Naive thymus-derived CD4-positive, alpha-beta T cell (primary cell): ENCODE results near the gene DNAH2. TPM values are rescaled to one million over a fixed set of nuclear protein-coding genes. Genes with fewer than 3 reads are reported as not detected.

Source experiments
- ATAC-seq: fragments of 150-1000 bp; cut with Tn5 transposase; 2 replicates; pipeline ENCODE4 v1.10.0; 2021; ENCODE audit warnings: mild to moderate bottlenecking, moderate library complexity
- CTCF ChIA-PET: fragments of 350-600 bp; sonication (Branson Sonifier 250); formaldehyde crosslinking; loops from one replicate; lab custom pipeline; 2021; ENCODE audit warnings: antibody characterized with exemption; lab: Charles Lee
- POLR2A ChIA-PET: fragments of 350-600 bp; sonication (Branson Sonifier 250); formaldehyde crosslinking; loops from one replicate; lab custom pipeline; 2021; ENCODE audit warnings: antibody characterized with exemption, inconsistent platforms; lab: Charles Lee
- DNase-seq, 9 donors: peaks; one replicate each; pipeline versions ENCODE4 v3.0.0 to v3.0.0-alpha.2; 2020 to 2022; ENCODE audit warnings: mixed read lengths in 1 of 9
- H3K27ac ChIP-seq: one replicate; pipeline ENCODE4 v1.7.0; 2013; ENCODE audit warnings: mild to moderate bottlenecking, low read depth, low read length, moderate library complexity
- H3K27me3 ChIP-seq, 2 donors: one replicate each; pipeline ENCODE4 v1.7.0; 2013; ENCODE audit warnings: low read length in 2 of 2, mild to moderate bottlenecking in 2 of 2, moderate library complexity in 2 of 2; ENCODE audit not compliant: control insufficient read depth in 2 of 2, insufficient read depth in 2 of 2
- H3K36me3 ChIP-seq, 3 experiments: 1 replicate in 2 of 3; 2 replicates in 1 of 3; pipeline ENCODE4 v1.7.0; 2013; ENCODE audit warnings: low read length in 3 of 3, mild to moderate bottlenecking in 3 of 3, moderate library complexity in 1 of 3; ENCODE audit not compliant: insufficient read depth in 3 of 3, control insufficient read depth in 2 of 3
- H3K4me1 ChIP-seq, 2 donors: one replicate each; pipeline ENCODE4 v1.7.0; 2013; ENCODE audit warnings: low read length in 2 of 2, mild to moderate bottlenecking in 2 of 2, moderate library complexity in 1 of 2; ENCODE audit not compliant: control insufficient read depth in 2 of 2, insufficient read depth in 2 of 2
- H3K4me3 ChIP-seq: 2 replicates; pipeline ENCODE4 v1.7.0; 2013; ENCODE audit warnings: mild to moderate bottlenecking, low read length
- H3K9me3 ChIP-seq, 3 experiments: 1 replicate in 2 of 3; 2 replicates in 1 of 3; pipeline ENCODE4 v1.7.0; 2013; ENCODE audit warnings: low read length in 3 of 3; ENCODE audit not compliant: control insufficient read depth in 2 of 3
- H3K27ac Mint-ChIP-seq, 9 donors: one replicate each; pipeline ENCODE4 v1.8.0; 2020 to 2022; ENCODE audit warnings: mixed read lengths in 9 of 9, mild to moderate bottlenecking in 8 of 9, moderate library complexity in 5 of 9, inconsistent platforms in 2 of 9
- H3K27me3 Mint-ChIP-seq, 5 donors: one replicate each; pipeline ENCODE4 v1.8.0; 2021 to 2022; ENCODE audit warnings: mixed read lengths in 5 of 5, mild to moderate bottlenecking in 1 of 5
- H3K36me3 Mint-ChIP-seq, 5 donors: one replicate each; pipeline ENCODE4 v1.8.0; 2020 to 2022; ENCODE audit warnings: mixed read lengths in 5 of 5, mild to moderate bottlenecking in 3 of 5, inconsistent platforms in 1 of 5
- H3K4me1 Mint-ChIP-seq, 7 donors: one replicate each; pipeline ENCODE4 v1.8.0; 2020 to 2022; ENCODE audit warnings: mixed read lengths in 7 of 7, mild to moderate bottlenecking in 3 of 7, inconsistent platforms in 1 of 7
- H3K4me3 Mint-ChIP-seq, 10 donors: one replicate each; pipeline ENCODE4 v1.8.0; 2020 to 2022; ENCODE audit warnings: mild to moderate bottlenecking in 10 of 10, mixed read lengths in 10 of 10, moderate library complexity in 6 of 10, inconsistent platforms in 2 of 10
- H3K9me3 Mint-ChIP-seq, 11 donors: one replicate each; pipeline ENCODE4 v1.8.0; 2020 to 2022; ENCODE audit warnings: mixed read lengths in 11 of 11, mild to moderate bottlenecking in 4 of 11, inconsistent platforms in 1 of 11, moderate library complexity in 1 of 11
- intact Hi-C, 2 donors: fragments of 100-400 bp; cut with micrococcal nuclease; formaldehyde crosslinking; loops; one replicate each; pipeline ENCODE4 v1.15.1; 2023
- polyA plus RNA-seq, 2 donors: library from polyadenylated mRNA; unstranded; fragments of 300-500 nt; fragmentation: Illumina TruSeq; gene quantifications; one replicate each; pipeline ENCODE4 v1.2.3, GENCODE V29; 2021
- total RNA-seq, 6 experiments: library from RNA in 5 of 6; stranded (reverse) in 5 of 6; gene quantifications; 1 replicate in 5 of 6; 2 replicates in 1 of 6; pipeline ENCODE4 v1.2.3 and lab custom pipeline; 2021 to 2026

Gene DNAH2
- total and polyA plus RNA-seq, 7 experiments from 2014 or later, result 0.03 TPM; not detected in 6

DNA sequence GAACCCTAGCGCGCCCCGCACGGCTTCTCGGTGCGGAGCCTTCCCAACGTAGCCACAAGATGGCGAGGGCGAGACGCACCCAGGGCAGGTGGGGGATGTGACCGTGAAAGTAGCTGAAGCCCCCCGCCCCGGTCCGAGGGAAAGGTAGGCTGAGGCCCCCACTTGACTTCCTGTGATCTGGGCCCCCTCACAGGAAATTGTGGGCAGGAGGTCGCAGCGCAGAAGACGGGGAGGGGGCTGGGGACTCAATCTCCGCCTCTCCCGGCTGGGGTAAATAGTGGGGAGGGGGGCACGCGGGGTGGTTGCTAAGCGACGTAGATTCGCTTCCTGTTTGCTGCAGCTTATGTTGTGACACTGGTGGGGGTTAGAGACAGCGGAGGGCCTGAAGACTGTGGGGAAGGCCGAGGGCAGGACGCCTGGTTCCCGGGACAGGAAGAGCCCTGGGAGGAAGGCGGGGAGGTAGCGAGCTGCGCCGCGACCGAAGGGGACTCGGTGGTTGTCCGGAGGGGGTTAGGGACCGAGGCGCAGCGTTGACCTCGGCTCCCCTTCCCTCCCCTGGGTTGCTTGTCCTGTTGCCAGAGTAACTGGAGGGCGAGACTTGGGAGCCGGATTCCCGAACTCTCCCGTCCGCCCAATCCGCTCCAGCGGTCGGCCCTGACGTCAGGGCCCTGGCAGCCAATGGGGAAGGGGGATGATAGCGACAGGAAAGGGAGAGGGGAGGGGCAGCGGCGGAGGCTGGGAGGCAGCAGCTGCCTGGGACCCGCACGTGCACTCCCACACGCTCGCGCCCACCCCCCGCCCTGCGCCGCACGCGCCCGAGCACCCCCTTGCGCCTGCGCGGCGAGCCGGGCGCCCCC, 117.6 kb downstream of the DNAH2 start:
- peaks cover 0 to 6% (median 0%) of the 10 kb centered on the region in 5 donors for H3K36me3 Mint-ChIP-seq
- peaks cover 29 to 38% of the 10 kb centered on the region in 2 donors for H3K4me1 ChIP-seq
- ATAC-seq, result peak; percentile 70

GRCh38 chr17:7835814-7836595, 118.5 kb downstream of the DNAH2 start:
- H3K27ac Mint-ChIP-seq, result peak overlapping the region; percentile 90 to 100 (median 98)
- H3K36me3 Mint-ChIP-seq, result peaks cover 0 to 10% (median 3%) of the 10 kb centered on the region in 5 donors
- H3K4me1 ChIP-seq, result peaks cover 31 to 46% of the 10 kb centered on the region in 2 donors
- POLR2A ChIA-PET, result interaction anchor here (0.6 to 9.7 kb wide), 14 partner anchors 8 to 411 kb away, joined by 3 to 89 read pairs (median 6); partner anchors contain the start of genes CYB5D1, MPDU1, NAA38 and RNF227
- H3K27me3 Mint-ChIP-seq, result peaks cover 0 to 20% (median 0%) of the 10 kb centered on the region in 5 donors
- H3K36me3 ChIP-seq, result peaks cover 0 to 3% (median 0%) of the 10 kb centered on the region in 3 experiments
- intact Hi-C loops, result loop anchor here (1.0 to 10.0 kb wide), 14 partner anchors 8 to 821 kb away; partner anchors contain the start of genes ACADVL (in 1 of the 2), ALOXE3 (in 1 of the 2), CNTROB (in 1 of the 2) and DLG4 (in 1 of the 2)
- H3K4me3 ChIP-seq, result peak overlapping the region; percentile 96
- H3K4me3 Mint-ChIP-seq, result peak overlapping the region; percentile 91 to 99 (median 96)
- no peaks in the 10 kb centered on the region for H3K27me3 ChIP-seq
- no peaks in the 10 kb centered on the region for H3K9me3 ChIP-seq
- peaks cover 0 to 6% (median 0%) of the 10 kb centered on the region in 11 donors for H3K9me3 Mint-ChIP-seq
- ATAC-seq (no peak), DNase-seq (peak in 4 of 9 donors; percentile 40 to 71 (median 58))
- CTCF ChIA-PET, result interaction anchor here (0.5 to 4.4 kb wide), 7 partner anchors 9 to 342 kb away, joined by 3 to 43 read pairs (median 3); no protein-coding TSS in a partner anchor
- H3K27ac ChIP-seq, result peak overlapping the region; percentile 96
- peaks cover 36 to 68% (median 52%) of the 10 kb centered on the region in 7 donors for H3K4me1 Mint-ChIP-seq

More for the DNA sequence above, 117.6 kb downstream of the DNAH2 start:
- Mint-ChIP-seq H3K4me1 (peaks cover 28 to 60% (median 44%) of the 10 kb centered on the region in 7 donors), H3K27ac (peak overlapping the region; percentile 95 to 100 (median 99)), H3K9me3 (peaks cover 0 to 6% (median 0%) of the 10 kb centered on the region in 11 donors), H3K27me3 (peaks cover 0 to 28% (median 0%) of the 10 kb centered on the region in 5 donors), H3K4me3 (peak overlapping the region; percentile 91 to 99 (median 96))
- intact Hi-C loops, result loop anchor here (1.0 to 10.0 kb wide), 17 partner anchors 9 to 820 kb away; partner anchors contain the start of genes NAA38 (in 2 of the 2), ACADVL (in 1 of the 2), ALOXE3 (in 1 of the 2) and CNTROB (in 1 of the 2)
- Histone ChIP-seq H3K4me3 (peak overlapping the region; percentile 96), H3K27me3 (no peaks in the 10 kb centered on the region), H3K36me3 (peaks cover 0 to 3% (median 0%) of the 10 kb centered on the region in 3 experiments), H3K27ac (peak overlapping the region; percentile 96), H3K9me3 (no peaks in the 10 kb centered on the region)
- ChIA-PET POLR2A (interaction anchor here (0.6 to 9.7 kb wide), 22 partner anchors 9 to 800 kb away, joined by 3 to 89 read pairs (median 4); partner anchors contain the start of genes ACAP1, CYB5D1, MPDU1 and NAA38), CTCF (interaction anchor here (0.5 to 4.4 kb wide), 11 partner anchors 10 to 341 kb away, joined by 3 to 43 read pairs (median 4); partner anchors contain the start of gene NAA38)
- DNase-seq, result peak; percentile 76 to 97 (median 95)

- Histone ChIP-seq H3K27ac (peak overlapping the region; percentile 96), H3K4me3 (peak overlapping the region; percentile 96), H3K36me3 (peaks cover 0 to 3% (median 0%) of the 10 kb centered on the region in 3 experiments), H3K27me3 (no peaks in the 10 kb centered on the region), H3K9me3 (no peaks in the 10 kb centered on the region), H3K4me1 (peaks cover 35 to 51% of the 10 kb centered on the region in 2 donors)
- CTCF ChIA-PET, result interaction anchor here (0.9 to 1.4 kb wide), 5 partner anchors 8 to 154 kb away, joined by 3 to 7 read pairs (median 3); no protein-coding TSS in a partner anchor
- Mint-ChIP-seq H3K9me3 (peaks cover 0 to 6% (median 0%) of the 10 kb centered on the region in 11 donors), H3K27ac (peak overlapping the region; percentile 78 to 100 (median 98)), H3K4me3 (peak overlapping the region; percentile 91 to 99 (median 96)), H3K36me3 (peaks cover 0 to 10% (median 3%) of the 10 kb centered on the region in 5 donors), H3K27me3 (peaks cover 0 to 12% (median 0%) of the 10 kb centered on the region in 5 donors), H3K4me1 (peaks cover 41 to 73% (median 57%) of the 10 kb centered on the region in 7 donors)
- intact Hi-C loops, result loop anchor here (5.0 to 10.0 kb wide), 3 partner anchors 545 to 792 kb away; partner anchors contain the start of genes ACADVL (in 1 of the 2), DLG4 (in 1 of the 2), RPL26 (in 1 of the 2) and SLC16A11 (in 1 of the 2)
- DNase-seq, result peak in 7 of 9 donors; percentile 42 to 74 (median 55)
- POLR2A ChIA-PET, result interaction anchor here (0.7 to 9.7 kb wide), 9 partner anchors 7 to 327 kb away, joined by 3 to 89 read pairs (median 7); partner anchors contain the start of genes CYB5D1 and NAA38
- ATAC-seq, result no peak
Measured at GRCh38 chr17:7836596-7837407, 119.3 kb downstream of the DNAH2 start.

DNA sequence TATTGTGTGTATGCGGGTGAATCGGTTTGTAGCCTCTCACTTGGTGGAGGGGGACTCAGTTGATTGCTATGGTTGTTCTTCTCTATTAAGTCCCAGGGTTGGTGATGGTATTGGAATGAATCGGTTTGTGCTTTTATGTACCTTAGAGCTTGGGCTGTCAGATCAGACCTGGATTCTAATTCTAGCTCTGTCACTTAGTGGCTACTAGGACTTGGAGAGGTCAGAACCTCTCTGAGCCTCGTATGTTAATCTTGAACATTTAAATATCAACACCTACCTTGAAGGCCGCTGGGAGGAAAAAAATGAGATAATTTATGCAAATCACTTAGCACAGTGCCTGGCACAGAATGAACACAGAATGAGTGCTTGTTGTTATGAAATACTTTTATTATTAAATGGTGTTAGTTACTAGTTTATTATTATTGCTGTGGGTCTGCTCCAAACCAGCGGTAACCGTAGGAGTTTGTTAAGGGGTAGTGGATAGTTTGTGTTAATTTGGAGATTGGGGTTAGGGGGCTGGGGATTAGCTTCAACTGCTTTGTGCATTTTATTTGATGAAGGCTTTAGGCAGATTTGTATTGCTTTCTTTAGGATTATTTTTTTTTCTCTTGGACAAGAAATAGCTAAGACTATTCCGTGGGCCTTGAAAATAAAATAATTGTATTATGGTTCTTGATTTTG, 120.0 kb downstream of the DNAH2 start:
- peaks cover 0 to 10% (median 0%) of the 10 kb centered on the region in 5 donors for H3K27me3 Mint-ChIP-seq
- Histone ChIP-seq H3K4me3 (peak overlapping the region; percentile 96), H3K4me1 (peaks cover 35 to 51% of the 10 kb centered on the region in 2 donors), H3K27ac (peak overlapping the region; percentile 96), H3K27me3 (no peaks in the 10 kb centered on the region), H3K9me3 (no peaks in the 10 kb centered on the region), H3K36me3 (peaks cover 0 to 3% (median 0%) of the 10 kb centered on the region in 3 experiments)
- peak overlapping the region; percentile 91 to 99 (median 96) for H3K4me3 Mint-ChIP-seq
- H3K27ac Mint-ChIP-seq, result peak overlapping the region; percentile 78 to 100 (median 98)
- peaks cover 0 to 10% (median 3%) of the 10 kb centered on the region in 5 donors for H3K36me3 Mint-ChIP-seq
- ATAC-seq (no peak), DNase-seq (no peak)
- peaks cover 0 to 9% (median 0%) of the 10 kb centered on the region in 11 donors for H3K9me3 Mint-ChIP-seq
- intact Hi-C loops, result loop anchor here (5.0 to 10.0 kb wide), 3 partner anchors 545 to 793 kb away; partner anchors contain the start of genes ACADVL (in 1 of the 2), DLG4 (in 1 of the 2), RPL26 (in 1 of the 2) and SLC16A11 (in 1 of the 2)
- CTCF ChIA-PET, result interaction anchor here (0.6 to 1.4 kb wide), 7 partner anchors 8 to 638 kb away, joined by 3 to 9 read pairs (median 4); no protein-coding TSS in a partner anchor
- POLR2A ChIA-PET, result interaction anchor here (0.5 to 9.7 kb wide), 11 partner anchors 8 to 326 kb away, joined by 3 to 89 read pairs (median 4); partner anchors contain the start of genes CNTROB, CYB5D1, NAA38 and TRAPPC1
- peaks cover 41 to 76% (median 58%) of the 10 kb centered on the region in 7 donors for H3K4me1 Mint-ChIP-seq
